NCI-H82 (cell line): Measurements from ENCODE around the gene HLA-DMB.
A peak's percentile ranks its signal among the peaks of the same experiment; 100 is the strongest.

Experiments
- DNase-seq: peaks from one replicate; lab custom pipeline; 2025; lab: John Stamatoyannopoulos, UW

Gene HLA-DMB

GRCh38 chr6:32940656-32941213 is at the start of gene HLA-DMB:
HLA-DMB (minus strand) TSS chr6:32941028; CDS start chr6:32940807, 221 bp downstream.
- peak; percentile 66 for DNase-seq

GRCh38 chr6:32989368-32989767 is 48.5 kb upstream of the HLA-DMB start:
- DNase-seq, result no peak

- peak; percentile 95 for DNase-seq
These were observed 44.0 kb upstream of the HLA-DMB start for GRCh38 chr6:32984622-32985389.

- DNase-seq, result no peak
These were observed 43.3 kb upstream of the HLA-DMB start for GRCh38 chr6:32983964-32984621.

- no peak for DNase-seq
These were observed 42.6 kb upstream of the HLA-DMB start for GRCh38 chr6:32983493-32983848.

GRCh38 chr6:32982702-32983492 is 42.1 kb upstream of the HLA-DMB start:
- DNase-seq, result peak; percentile 88

GRCh38 chr6:32982084-32982701 is 41.4 kb upstream of the HLA-DMB start:
- peak; percentile 91 for DNase-seq

GRCh38 chr6:32980488-32981038 is 39.7 kb upstream of the HLA-DMB start:
- DNase-seq, result peak; percentile 50

GRCh38 chr6:32979720-32980487 is 39.1 kb upstream of the HLA-DMB start:
- no peak for DNase-seq

- no peak for DNase-seq
These were observed 37.1 kb upstream of the HLA-DMB start for GRCh38 chr6:32977953-32978324.

GRCh38 chr6:32977272-32977952 is 36.6 kb upstream of the HLA-DMB start:
- DNase-seq, result no peak

- no peak for DNase-seq
These were observed 35.7 kb upstream of the HLA-DMB start for GRCh38 chr6:32976334-32977069.

GRCh38 chr6:32975886-32976285 is 35.1 kb upstream of the HLA-DMB start:
- no peak for DNase-seq

GRCh38 chr6:32974541-32975308 is 33.9 kb upstream of the HLA-DMB start:
- DNase-seq, result no peak

- DNase-seq, result peak; percentile 56
These were observed 33.1 kb upstream of the HLA-DMB start for GRCh38 chr6:32974016-32974333.

GRCh38 chr6:32973144-32974015 is 32.6 kb upstream of the HLA-DMB start:
- peak; percentile 84 for DNase-seq

GRCh38 chr6:32972353-32973143 is 31.7 kb upstream of the HLA-DMB start:
- DNase-seq, result peak; percentile 68
